Measurements from ENCODE around the gene ADGRA3.
"Not testable (repeated sequence)": the region's sequence is repeated elsewhere in the genome, so short reads cannot be mapped to it uniquely, and the experiment has no call there.

ADGRA3 gene

DNA sequence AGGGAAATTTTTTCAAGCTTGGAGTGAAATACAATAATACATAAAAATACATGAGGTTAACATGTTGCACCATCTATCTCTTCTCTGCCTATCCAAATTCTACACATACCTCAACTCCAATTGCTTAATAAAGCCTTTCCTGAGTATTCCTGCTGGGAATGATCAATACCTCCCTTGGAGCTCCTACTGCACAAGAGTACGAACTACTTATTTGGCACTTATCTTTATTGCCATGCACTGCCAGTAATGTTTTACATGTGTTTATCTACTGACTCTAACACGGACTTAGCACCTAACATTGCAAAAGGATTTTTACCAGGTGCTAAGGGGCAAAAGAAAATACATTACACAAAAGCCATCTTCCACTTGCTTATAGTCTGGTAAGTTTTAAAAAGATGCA is 80.2 kb downstream of the ADGRA3 start:
- no peak for DNase-seq

DNA sequence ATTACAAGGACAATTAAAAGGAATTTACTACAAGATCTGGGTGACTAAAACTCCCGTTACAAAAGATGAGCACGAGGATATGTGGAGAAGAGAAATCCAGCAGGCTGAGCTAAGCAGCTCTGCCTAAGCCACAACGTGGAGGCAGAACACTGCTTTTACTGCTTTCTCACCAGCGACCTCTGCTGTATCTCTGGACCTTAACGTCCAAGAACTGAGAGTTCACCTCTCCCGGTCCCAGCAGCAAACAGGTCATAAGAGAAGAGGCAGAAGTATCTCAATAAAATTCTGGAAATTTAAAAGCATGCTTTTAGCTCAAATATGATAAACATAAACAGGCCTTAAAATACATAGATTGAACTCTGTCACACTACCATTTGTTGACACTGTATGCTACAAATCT is 81.0 kb downstream of the ADGRA3 start:
- no peak for DNase-seq

DNA sequence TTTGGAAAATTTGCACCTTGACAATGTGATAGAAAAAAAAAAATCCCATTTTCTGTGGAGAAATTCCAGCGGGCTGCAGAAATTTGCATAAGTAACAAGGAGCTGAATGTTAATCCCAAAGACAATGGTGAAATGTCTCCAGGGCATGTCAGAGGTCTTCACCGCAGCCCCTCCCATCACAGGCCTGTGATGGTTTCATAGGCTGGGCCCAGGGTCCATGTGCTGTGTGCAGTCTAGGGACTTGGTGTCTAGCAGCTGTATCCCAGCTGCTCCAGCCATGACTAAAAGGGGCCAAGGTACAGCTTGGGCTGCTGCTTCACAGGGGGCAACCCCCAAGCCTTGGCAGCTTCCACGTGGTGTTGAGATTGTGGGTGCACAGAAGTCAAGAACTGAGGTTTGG is 85.2 kb downstream of the ADGRA3 start:
- DNase-seq, result no peak

DNA sequence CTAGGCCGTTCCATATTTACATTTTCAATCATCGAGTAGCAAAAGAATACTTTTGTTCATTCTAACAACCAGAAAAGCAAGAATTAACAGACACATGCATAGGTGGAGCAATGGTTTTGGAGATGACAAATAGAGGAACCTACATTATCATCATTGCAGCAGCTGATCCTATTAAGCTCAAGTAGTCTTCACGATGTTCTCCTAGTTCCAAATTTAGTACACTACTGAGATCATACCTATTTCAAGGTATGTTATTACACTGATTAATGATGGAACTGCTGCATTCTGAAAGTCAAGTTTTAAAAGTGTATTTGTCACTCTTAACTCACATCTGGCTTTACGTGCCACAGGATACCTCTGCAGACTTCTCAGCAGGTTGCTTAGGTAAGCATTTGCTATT is 87.4 kb downstream of the ADGRA3 start:
- no peak for DNase-seq

- no peak for DNase-seq
Observed at GRCh38 chr4:22427675-22428074, 88.2 kb downstream of the ADGRA3 start.

DNA sequence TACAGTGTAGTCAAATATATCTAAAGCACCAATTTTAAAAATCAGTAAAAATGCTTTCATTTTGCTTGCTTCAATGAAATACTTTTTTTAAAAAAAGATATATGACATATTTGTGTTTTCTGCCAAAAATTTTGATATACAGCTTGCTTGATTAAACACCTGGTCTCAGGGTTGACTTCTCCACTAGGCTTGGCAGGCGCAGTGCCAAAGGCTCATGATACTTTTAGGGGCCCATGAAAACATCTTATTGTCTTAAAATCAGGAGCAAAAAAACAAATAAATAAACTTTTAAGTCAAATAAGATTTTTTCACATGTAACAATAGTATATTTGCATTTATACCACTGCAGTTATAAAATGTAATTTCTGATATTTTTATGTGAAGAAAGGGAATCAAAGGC is 95.6 kb downstream of the ADGRA3 start:
- DNase-seq, result no peak

DNA sequence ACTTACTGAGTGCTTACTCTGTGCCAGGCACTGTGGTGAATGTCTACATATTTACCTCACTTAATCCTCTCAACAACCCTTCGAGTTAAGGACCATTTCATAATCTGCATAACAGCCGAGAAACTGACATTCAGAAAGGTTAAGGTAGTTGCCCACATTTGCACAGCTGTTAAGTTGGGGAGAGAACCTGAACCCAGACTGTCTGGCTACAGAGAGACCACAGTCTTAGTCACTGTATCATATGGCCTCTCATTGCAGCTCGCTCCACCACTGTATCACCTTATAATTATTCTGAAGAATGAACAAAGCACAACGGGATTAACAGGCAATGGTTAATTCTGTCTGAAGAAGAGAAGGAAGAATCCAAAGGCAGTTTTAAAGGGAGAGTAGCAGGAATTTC is 98.5 kb downstream of the ADGRA3 start:
- DNase-seq, result no peak

DNA sequence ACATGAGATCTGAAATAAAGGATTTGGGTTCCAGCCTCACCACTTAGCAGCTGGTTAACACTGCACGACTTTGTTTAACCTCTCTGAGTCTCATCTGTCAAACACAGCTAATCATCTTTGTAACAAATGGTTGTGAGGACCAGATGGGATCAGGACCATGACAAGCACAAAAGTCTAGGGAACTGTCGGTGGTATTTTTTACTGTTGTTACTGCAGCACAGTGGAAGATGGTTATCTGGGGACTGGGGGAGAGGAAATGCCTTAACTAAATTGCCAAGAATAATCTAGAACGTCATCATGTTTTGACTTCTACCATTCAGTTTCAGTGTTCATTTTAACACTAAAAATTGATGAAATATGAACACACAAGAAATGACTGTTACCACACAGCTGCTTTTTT is 99.5 kb downstream of the ADGRA3 start:
- DNase-seq, result no peak

GRCh38 chr4:22414833-22415232 is 101.0 kb downstream of the ADGRA3 start:
- DNase-seq, result no peak

GRCh38 chr4:22413471-22413870 is 102.4 kb downstream of the ADGRA3 start:
- no peak for DNase-seq

GRCh38 chr4:22412013-22412412 is 103.9 kb downstream of the ADGRA3 start:
- DNase-seq, result no peak

DNA sequence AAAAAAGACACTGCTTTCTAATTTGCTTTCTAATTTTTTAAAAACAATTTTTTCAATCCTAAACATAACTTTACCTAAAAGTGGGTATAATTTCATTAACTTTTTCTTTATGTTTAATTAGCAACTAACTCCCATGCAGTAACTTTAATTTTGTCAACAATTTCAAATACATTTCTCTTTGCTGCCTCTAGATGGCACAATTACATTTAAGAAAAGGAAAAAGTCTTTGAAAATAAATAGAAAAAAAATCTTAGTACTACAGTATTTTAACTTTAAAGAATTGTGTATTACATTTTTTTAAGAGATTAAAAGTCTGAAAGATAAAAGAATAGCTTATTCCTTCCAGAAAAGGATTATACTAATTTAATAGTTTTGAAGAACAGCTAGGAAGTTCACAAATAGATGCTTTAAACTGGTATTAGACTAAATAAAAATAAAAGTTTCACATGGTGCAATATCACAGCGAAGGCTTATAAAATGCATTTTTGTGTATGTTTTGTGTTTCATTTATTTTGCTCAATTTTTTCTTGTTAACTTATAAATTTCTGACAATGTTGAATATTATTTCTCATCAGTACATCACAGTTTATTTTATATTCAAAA is 105.1 kb downstream of the ADGRA3 start:
- no peak for DNase-seq

- DNase-seq, result no peak
Observed at GRCh38 chr4:22408474-22408873, 107.4 kb downstream of the ADGRA3 start.

- no peak for DNase-seq
Observed at GRCh38 chr4:22407361-22407760, 108.5 kb downstream of the ADGRA3 start.

- DNase-seq, result no peak
Observed at GRCh38 chr4:22398671-22399070, 117.2 kb downstream of the ADGRA3 start.

DNA sequence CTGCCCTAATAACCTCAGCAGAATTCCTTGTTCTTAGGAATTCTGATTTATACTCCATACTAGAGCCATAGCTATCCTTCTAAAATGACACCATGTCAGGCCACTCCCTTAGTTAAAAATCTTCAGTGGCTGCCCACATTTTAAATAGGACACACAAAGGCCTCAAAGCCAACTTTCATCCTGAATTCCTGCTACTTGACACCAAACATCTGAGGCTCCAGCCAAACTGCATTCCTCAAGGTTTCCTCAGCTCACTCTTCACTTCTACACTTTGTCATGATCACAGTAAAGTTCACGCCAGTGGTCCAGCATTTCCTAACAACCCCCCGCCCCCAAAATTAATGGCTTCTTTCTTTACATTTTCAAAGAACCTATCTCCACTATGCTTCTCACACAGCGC is 124.3 kb downstream of the ADGRA3 start:
- DNase-seq, result no peak

DNA sequence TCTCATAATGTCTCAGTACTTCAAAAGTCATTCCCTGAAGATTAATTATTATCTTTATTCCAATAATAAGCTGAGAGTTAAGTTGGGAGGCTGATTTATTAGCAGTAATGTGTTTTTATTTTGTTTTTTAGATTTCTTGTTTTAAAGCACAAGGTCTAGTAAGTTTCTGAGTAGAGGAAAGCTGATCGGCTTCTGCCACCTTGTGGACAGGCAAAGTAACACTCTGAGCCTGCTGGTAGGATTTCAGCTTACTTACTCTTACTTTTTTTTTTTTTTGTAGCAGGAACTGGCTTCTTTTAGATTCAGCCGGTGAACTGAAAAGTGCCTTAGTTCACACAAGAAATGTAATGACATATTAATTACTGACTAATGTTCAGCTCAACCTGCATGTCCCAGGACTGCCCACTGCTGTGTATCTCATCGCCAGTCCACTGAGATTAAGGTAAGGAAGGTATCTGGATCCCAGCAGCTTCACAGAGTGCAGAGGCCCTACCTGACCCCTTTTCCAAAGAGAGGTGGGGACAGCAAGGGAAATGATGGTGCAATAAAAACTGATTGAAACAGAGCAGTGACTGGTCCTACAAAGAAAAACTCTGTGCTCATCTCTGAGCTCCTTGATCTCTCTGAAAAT is 126.5 kb downstream of the ADGRA3 start:
- no peak for DNase-seq

- no peak for DNase-seq
Observed at GRCh38 chr4:22385611-22386011, 130.3 kb downstream of the ADGRA3 start.

DNA sequence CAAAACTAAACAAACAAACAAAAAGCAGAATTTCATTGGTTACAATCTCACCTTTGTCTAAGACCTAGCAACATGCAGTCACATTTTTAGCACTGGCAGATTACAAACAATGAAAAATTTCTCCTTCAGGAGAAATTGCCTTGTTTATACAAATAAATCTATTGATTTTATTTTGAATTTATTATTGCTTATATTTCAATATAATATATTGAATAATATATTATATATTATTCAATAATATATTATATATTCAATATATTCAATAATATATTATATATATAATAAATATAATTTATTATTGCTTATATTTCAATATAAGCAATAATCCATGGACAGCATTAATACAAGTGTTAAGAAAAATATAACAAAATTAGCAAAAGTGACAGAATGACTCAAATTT is 131.7 kb downstream of the ADGRA3 start:
- DNase-seq, result no peak

- not testable (repeated sequence) for DNase-seq
Observed at GRCh38 chr4:22382216-22382615, 133.7 kb downstream of the ADGRA3 start.

- DNase-seq, result no peak
Observed at GRCh38 chr4:22372986-22373385, 142.9 kb downstream of the ADGRA3 start.

DNA sequence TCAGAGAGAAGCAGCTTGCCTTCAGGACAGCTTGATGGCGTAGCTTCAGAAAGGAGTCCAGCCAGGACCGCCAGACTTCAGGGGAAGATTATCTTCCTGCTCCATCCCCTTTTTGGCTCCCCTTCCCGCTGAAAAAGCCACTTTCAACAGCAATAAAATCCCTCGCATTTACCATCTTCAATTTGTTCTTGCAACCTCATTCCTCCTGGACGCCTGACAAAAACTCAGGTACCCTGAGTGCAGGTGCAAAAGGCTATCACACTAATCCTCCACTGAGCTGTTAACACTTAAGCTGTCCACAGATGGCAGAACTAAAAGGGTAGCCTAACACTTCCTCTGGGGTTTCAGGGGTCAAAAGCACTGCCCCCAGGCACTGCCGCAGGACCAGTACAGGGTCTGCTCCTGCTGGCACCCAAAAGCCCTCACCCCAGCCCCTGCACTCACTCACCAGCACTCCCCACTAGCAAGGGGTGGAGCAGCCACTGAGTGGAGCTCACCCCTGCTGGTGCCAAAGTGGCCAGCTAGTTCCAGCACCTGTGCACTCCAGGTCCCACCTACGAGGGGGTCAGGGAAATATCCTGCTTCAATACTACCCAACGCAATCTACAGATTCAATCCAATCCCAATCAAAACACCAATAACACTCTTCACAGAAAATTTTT is 145.8 kb downstream of the ADGRA3 start:
- no peak for DNase-seq

- DNase-seq, result no peak
Observed at GRCh38 chr4:22363787-22364186, 152.1 kb downstream of the ADGRA3 start.

GRCh38 chr4:22363036-22363435 is 152.8 kb downstream of the ADGRA3 start:
- no peak for DNase-seq
